NB4 (cell line): ENCODE measurements around the gene ZMYM2.

Experiments
- POLR2A ChIP-seq: IDR thresholded peaks from 2 replicates; pipeline ENCODE4 v1.6.1; 2011; ENCODE audit warnings: mild to moderate bottlenecking; ENCODE audit not compliant: insufficient read length; ENCODE audit errors: extremely low read depth
- TF ChIP-seq, protein P1 (sequence below): IDR thresholded peaks from one replicate; pipeline ENCODE4 v1.5.1; 2012; ENCODE audit warnings: low read depth, low read length

DNA sequence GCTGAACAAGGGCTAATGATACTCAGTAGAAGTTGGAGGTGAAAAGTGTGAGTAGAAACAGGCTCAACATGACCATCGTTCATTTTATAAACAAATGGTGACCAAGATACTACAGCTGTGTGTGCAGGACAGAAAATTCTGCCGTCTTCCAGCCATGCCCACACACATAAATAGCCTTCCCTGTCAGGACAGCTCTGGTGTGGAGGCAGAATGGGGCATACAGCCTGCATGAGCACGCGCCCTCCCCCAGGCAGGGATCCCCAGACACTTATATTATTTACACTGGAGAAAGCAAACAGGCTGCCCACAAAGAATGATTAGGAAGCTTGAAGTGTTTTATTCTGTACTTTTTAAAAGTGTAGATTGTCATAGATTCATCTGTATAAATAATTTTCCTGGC lies 182.0 kb downstream of the ZMYM2 start:
- no peak for TF ChIP-seq POLR2A
- TF ChIP-seq, protein P1, sequence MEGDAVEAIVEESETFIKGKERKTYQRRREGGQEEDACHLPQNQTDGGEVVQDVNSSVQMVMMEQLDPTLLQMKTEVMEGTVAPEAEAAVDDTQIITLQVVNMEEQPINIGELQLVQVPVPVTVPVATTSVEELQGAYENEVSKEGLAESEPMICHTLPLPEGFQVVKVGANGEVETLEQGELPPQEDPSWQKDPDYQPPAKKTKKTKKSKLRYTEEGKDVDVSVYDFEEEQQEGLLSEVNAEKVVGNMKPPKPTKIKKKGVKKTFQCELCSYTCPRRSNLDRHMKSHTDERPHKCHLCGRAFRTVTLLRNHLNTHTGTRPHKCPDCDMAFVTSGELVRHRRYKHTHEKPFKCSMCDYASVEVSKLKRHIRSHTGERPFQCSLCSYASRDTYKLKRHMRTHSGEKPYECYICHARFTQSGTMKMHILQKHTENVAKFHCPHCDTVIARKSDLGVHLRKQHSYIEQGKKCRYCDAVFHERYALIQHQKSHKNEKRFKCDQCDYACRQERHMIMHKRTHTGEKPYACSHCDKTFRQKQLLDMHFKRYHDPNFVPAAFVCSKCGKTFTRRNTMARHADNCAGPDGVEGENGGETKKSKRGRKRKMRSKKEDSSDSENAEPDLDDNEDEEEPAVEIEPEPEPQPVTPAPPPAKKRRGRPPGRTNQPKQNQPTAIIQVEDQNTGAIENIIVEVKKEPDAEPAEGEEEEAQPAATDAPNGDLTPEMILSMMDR = no peak
